T-helper 17 cell (primary cell): ENCODE measurements around the gene SDC4. TPM values are rescaled to one million over a fixed set of nuclear protein-coding genes. Genes with fewer than 3 reads are reported as not detected.

Experiments used
- ATAC-seq: fragments of 150-1000 bp; cut with Tn5 transposase; 2 replicates; pipeline ENCODE4 v1.10.0; 2021; ENCODE audit warnings: mild to moderate bottlenecking, moderate library complexity
- DNase-seq, 3 donors: peaks; one replicate each; pipeline versions ENCODE4 v3.0.0 to v3.0.0-alpha.2; 2020 to 2021
- H3K9me3 ChIP-seq: one replicate; pipeline ENCODE4 v1.7.0; 2013; ENCODE audit warnings: low read length, mild to moderate bottlenecking; ENCODE audit not compliant: control insufficient read depth, poor library complexity, severe bottlenecking
- H3K27ac Mint-ChIP-seq: one replicate; pipeline ENCODE4 v1.8.0; 2022; ENCODE audit warnings: mild to moderate bottlenecking, moderate library complexity, mixed read lengths
- H3K27me3 Mint-ChIP-seq: one replicate; pipeline ENCODE4 v1.8.0; 2022; ENCODE audit warnings: mixed read lengths
- H3K36me3 Mint-ChIP-seq: one replicate; pipeline ENCODE4 v1.8.0; 2022; ENCODE audit warnings: low read depth, mixed read lengths
- H3K4me1 Mint-ChIP-seq: one replicate; pipeline ENCODE4 v1.8.0; 2022; ENCODE audit warnings: mild to moderate bottlenecking, mixed read lengths
- H3K4me3 Mint-ChIP-seq: one replicate; pipeline ENCODE4 v1.8.0; 2022; ENCODE audit warnings: mild to moderate bottlenecking, moderate library complexity, mixed read lengths
- total RNA-seq, 4 donors: library from RNA in 2 of 4; stranded (reverse) in 2 of 4; gene quantifications; one replicate each; pipeline ENCODE4 v1.2.3 and lab custom pipeline; 2022 to 2026

The SDC4 gene
- total RNA-seq, 2 donors from 2014 or later = 2.7 to 5.3 TPM

GRCh38 chr20:45372646-45373352 lies 24.6 kb upstream of the SDC4 start:
- Mint-ChIP-seq H3K4me1 (peaks cover 24% of the 10 kb centered on the region), H3K4me3 (peak overlapping the region; percentile 91), H3K27ac (peak overlapping the region; percentile 82), H3K36me3 (no peaks in the 10 kb centered on the region), H3K27me3 (no peaks in the 10 kb centered on the region)
- ATAC-seq (no peak), DNase-seq (no peak)
- no peaks in the 10 kb centered on the region for H3K9me3 ChIP-seq

GRCh38 chr20:45372241-45372640 lies 24.0 kb upstream of the SDC4 start:
- peak overlapping the region; percentile 82 for H3K27ac Mint-ChIP-seq
- peak overlapping the region; percentile 87 for H3K4me3 Mint-ChIP-seq
- no peak for DNase-seq
- ATAC-seq = no peak
- no peaks in the 10 kb centered on the region for H3K36me3 Mint-ChIP-seq
- H3K9me3 ChIP-seq = no peaks in the 10 kb centered on the region
- H3K27me3 Mint-ChIP-seq = no peaks in the 10 kb centered on the region
- peaks cover 25% of the 10 kb centered on the region for H3K4me1 Mint-ChIP-seq

DNA sequence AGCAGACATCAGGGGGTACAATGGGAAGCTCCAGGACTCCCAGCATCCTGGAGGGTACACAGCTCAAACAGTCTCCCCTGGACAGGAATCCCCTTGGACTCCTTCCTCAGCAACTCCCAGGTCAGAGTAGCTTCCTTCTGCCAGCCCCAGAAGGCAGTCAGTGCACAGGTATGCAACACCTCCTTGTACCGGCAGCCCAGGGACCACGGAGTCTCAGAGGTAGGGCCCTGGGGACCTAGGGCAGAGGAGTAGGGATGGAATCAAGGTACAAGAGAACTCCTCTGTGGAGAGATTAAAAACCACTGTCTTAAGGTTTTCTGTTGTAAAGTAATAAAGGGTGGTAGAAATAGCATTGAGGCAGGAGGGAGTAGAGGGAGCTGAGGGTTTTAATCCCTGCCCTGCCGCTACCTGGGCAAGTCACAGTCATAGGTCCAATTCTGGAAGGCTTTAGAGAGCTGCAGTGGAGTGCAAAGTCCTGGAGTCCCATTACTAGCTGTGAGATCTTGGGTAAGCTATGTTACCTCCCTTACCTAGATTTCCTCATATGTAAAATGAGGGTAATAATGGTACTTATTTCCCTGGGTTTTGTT lies 22.4 kb upstream of the SDC4 start:
- peaks cover 29% of the 10 kb centered on the region for H3K4me1 Mint-ChIP-seq
- DNase-seq = no peak
- no peaks in the 10 kb centered on the region for H3K9me3 ChIP-seq
- H3K27me3 Mint-ChIP-seq = no peaks in the 10 kb centered on the region
- H3K27ac Mint-ChIP-seq = peak overlapping the region; percentile 16
- no peak for ATAC-seq
- H3K36me3 Mint-ChIP-seq = no peaks in the 10 kb centered on the region
- H3K4me3 Mint-ChIP-seq = no peak overlapping the region

- ATAC-seq = peak; percentile 68
- H3K36me3 Mint-ChIP-seq = no peaks in the 10 kb centered on the region
- H3K27ac Mint-ChIP-seq = peak overlapping the region; percentile 79
- H3K9me3 ChIP-seq = no peaks in the 10 kb centered on the region
- H3K4me1 Mint-ChIP-seq = peaks cover 32% of the 10 kb centered on the region
- no peaks in the 10 kb centered on the region for H3K27me3 Mint-ChIP-seq
- DNase-seq = no peak
- peak overlapping the region; percentile 81 for H3K4me3 Mint-ChIP-seq
Observed at GRCh38 chr20:45368221-45368980, 20.2 kb upstream of the SDC4 start.

GRCh38 chr20:45367126-45367525 lies 18.9 kb upstream of the SDC4 start:
- peaks cover 3% of the 10 kb centered on the region for H3K36me3 Mint-ChIP-seq
- DNase-seq = no peak
- no peak for ATAC-seq
- H3K4me1 Mint-ChIP-seq = peaks cover 37% of the 10 kb centered on the region
- no peak overlapping the region for H3K4me3 Mint-ChIP-seq
- H3K27me3 Mint-ChIP-seq = no peaks in the 10 kb centered on the region
- H3K27ac Mint-ChIP-seq = no peak overlapping the region
- no peaks in the 10 kb centered on the region for H3K9me3 ChIP-seq

DNA sequence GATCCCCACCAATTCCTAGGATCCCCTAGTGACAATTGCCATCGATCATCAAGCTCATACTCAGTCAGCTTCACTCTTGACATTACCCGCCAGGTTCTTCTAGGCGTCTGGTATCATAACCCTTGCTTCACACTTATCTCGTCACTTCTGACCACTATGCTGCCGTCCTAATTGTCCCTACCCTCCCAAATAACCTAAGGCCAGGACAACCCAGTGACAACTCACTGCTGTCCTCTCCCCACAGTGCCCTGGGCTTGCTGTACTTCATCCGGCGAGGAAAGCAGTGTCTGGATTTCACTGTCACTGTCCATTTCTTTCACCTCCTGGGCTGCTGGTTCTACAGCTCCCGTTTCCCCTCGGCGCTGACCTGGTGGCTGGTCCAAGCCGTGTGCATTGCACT lies 18.4 kb upstream of the SDC4 start:
- no peak for DNase-seq
- peaks cover 37% of the 10 kb centered on the region for H3K4me1 Mint-ChIP-seq
- H3K9me3 ChIP-seq = no peaks in the 10 kb centered on the region
- H3K36me3 Mint-ChIP-seq = peaks cover 3% of the 10 kb centered on the region
- no peaks in the 10 kb centered on the region for H3K27me3 Mint-ChIP-seq
- no peak for ATAC-seq
- peak overlapping the region; percentile 67 for H3K4me3 Mint-ChIP-seq
- H3K27ac Mint-ChIP-seq = no peak overlapping the region

DNA sequence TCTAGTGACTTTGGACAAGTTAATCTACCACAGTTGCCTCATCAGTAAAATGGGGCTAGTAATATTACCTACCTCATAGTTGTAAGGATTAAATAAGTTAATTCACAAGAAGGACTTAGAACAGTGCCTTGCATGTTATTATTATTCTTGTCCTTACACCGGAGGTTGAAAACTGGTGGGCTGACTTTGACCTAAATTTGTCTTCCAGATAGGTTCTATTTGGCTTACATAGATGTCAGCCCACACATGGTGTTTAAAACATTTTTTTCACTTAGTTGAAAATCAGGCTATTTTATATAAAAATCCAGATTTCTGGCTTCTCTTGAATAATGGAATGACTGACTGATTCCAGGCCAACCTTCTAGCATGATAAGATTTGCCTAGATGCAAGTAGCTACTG lies 18.0 kb upstream of the SDC4 start:
- ATAC-seq = no peak
- H3K36me3 Mint-ChIP-seq = peaks cover 3% of the 10 kb centered on the region
- no peak overlapping the region for H3K4me3 Mint-ChIP-seq

DNA sequence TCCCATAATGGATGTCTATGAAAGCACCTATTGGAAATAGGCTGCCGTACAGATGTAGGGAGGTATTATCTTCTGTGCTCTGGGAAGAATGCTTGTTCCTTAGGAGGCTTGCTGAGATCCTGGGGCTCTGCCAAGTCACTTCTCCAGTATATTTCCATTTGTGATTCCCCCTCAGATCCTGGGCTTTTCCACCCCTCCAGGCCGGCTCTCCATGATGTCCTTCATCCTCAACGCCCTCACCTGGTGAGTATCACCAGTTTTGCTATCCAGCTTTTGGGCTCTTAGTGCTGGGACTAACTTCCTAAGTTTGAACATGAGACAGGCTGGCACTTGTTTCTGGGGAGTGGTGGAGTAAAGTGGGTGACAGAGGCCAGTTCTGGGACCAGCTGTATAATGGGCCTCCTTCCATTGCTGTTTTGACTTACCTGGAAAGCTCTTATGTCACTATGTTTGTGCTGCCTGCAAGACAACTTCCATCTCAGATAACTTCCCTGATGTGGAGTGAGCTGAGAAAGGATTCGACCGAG lies 17.3 kb upstream of the SDC4 start:
- peak overlapping the region; percentile 68 for H3K27ac Mint-ChIP-seq
- H3K4me3 Mint-ChIP-seq = no peak overlapping the region

More for the DNA sequence above, 18.0 kb upstream of the SDC4 start:
- no peak overlapping the region for H3K27ac Mint-ChIP-seq
- H3K27me3 Mint-ChIP-seq = no peaks in the 10 kb centered on the region
- peaks cover 37% of the 10 kb centered on the region for H3K4me1 Mint-ChIP-seq
- no peaks in the 10 kb centered on the region for H3K9me3 ChIP-seq
- DNase-seq = no peak

GRCh38 chr20:45363611-45364492 lies 15.6 kb upstream of the SDC4 start:
- Mint-ChIP-seq H3K4me1 (peaks cover 32% of the 10 kb centered on the region), H3K27me3 (no peaks in the 10 kb centered on the region), H3K36me3 (peaks cover 3% of the 10 kb centered on the region), H3K27ac (peak overlapping the region; percentile 98), H3K4me3 (peak overlapping the region; percentile 98)
- DNase-seq (no peak), ATAC-seq (no peak)
- no peaks in the 10 kb centered on the region for H3K9me3 ChIP-seq

More for the DNA sequence above, 17.3 kb upstream of the SDC4 start:
- DNase-seq = no peak
- peaks cover 3% of the 10 kb centered on the region for H3K36me3 Mint-ChIP-seq
- peaks cover 33% of the 10 kb centered on the region for H3K4me1 Mint-ChIP-seq
- H3K9me3 ChIP-seq = no peaks in the 10 kb centered on the region
- no peak for ATAC-seq
- H3K27me3 Mint-ChIP-seq = no peaks in the 10 kb centered on the region

DNA sequence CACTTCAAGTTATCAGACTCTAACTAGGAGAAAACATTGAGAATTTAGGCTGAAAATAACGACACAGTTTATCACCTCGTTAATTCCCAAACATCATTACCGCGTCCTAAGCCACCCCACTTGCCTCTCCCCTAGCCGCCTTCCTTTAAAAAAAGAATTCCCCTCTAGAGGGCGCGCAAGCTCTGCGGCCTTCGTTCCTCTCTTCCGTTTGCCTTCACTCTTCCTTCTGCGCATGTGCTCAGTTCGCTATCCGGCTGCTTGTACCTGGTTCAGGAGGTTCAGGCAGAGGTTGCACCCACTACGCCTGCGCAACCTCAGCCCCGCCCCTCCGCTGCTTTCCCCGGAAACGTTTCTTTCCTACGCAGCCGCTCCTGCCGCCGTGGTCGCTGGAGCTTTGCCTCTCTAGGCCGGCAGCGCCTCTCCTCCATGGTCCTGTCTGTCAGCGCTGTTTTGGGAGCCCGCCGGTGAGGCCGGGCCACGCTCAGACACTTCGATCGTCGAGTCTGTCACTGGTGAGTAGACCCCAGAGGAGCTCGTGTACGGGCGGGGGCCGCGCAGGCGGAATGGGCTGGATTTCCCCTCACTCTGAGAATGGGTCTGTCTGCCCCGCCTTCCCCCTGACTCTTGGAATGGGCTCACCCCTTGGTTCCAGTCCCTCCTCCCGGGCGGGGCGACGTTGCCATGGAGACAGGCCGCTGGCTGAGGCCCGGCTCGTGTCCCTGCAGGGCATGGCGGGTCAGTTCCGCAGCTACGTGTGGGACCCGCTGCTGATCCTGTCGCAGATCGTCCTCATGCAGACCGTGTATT lies 14.8 kb upstream of the SDC4 start, which contains the start of gene SYS1:
TSS of gene SYS1 (plus strand) at position 353 of the 807 bp plus-strand sequence. CDS start at position 729, 376 bp downstream.
- Mint-ChIP-seq H3K4me1 (peaks cover 29% of the 10 kb centered on the region), H3K27ac (peak within 1 kb of the TSS; percentile 98), H3K36me3 (peaks cover 3% of the 10 kb centered on the region), H3K27me3 (no peaks in the 10 kb centered on the region), H3K4me3 (peak within 1 kb of the TSS; percentile 98)
- DNase-seq (peak; percentile 94 to 98 (median 97)), ATAC-seq (peak; percentile 86)
- no peaks in the 10 kb centered on the region for H3K9me3 ChIP-seq

DNA sequence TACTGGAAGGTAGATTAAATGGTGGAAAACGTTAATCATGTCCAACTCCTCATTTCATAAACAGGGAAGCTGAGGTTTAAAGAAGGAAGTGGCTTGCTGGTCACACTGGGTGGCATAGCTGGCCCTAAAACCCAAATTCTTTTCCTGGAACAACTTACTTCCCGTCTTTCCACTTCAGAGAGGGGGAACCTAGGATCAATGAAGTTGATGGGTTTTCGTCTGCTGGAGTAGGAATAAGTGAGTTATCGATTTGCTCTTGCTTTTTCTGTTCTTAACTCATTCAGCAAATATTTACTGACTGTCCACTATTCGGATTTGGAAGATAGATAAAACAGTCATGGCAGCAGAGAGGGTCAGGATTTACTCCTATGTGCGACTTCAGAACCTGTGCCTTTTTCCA lies 13.6 kb upstream of the SDC4 start:
- Mint-ChIP-seq H3K27me3 (no peaks in the 10 kb centered on the region), H3K4me1 (peaks cover 27% of the 10 kb centered on the region)

More for the DNA sequence above, 13.6 kb upstream of the SDC4 start:
- no peak for DNase-seq
- Mint-ChIP-seq H3K36me3 (peaks cover 3% of the 10 kb centered on the region), H3K4me3 (no peak overlapping the region), H3K27ac (no peak overlapping the region)
- no peak for ATAC-seq
- H3K9me3 ChIP-seq = no peaks in the 10 kb centered on the region
